Sigmoid colon (tissue), 4 donors: ENCODE data around the gene CACNA1A.

Experiments
- CTCF ChIP-seq, 4 experiments: fragments of 450-650 bp in 3 of 4; fragments of 200-600 bp in 1 of 4; IDR thresholded peaks; one replicate each; pipeline ENCODE4 v1.5.1; 2016 to 2019; ENCODE audit warnings: antibody characterized with exemption in 4 of 4, mild to moderate bottlenecking in 3 of 4, moderate library complexity in 2 of 4
- EP300 ChIP-seq, 4 donors: sonication (generic); formaldehyde crosslinking; IDR thresholded peaks; one replicate each; pipeline ENCODE4 v1.6.1; 2017; ENCODE audit warnings: antibody characterized with exemption in 4 of 4

- TF ChIP-seq CTCF (IDR thresholded peaks at IDR 0.05) (no peak), EP300 (IDR thresholded peaks at IDR 0.05) (no peak)
Observed at GRCh38 chr19:13539332-13539731, 33.1 kb upstream of the CACNA1A start.
